SK-N-SH treated with all-trans-retinoic acid at 6 μM for 48 hours (cell line): ENCODE results near the gene BPIFB2.

Experiments
- ATAC-seq: fragments of 200-7000 bp; cut with Tn5 transposase; 3 replicates; pipeline ENCODE4 v1.9.1; 2020; ENCODE audit warnings: mild to moderate bottlenecking, moderate library complexity
- CSDC2 ChIP-seq: fragments of 250-450 bp; sonication (Bioruptor Pico); IDR thresholded peaks from 2 replicates; pipeline ENCODE4 v1.5.0; 2020; ENCODE audit warnings: mild to moderate bottlenecking, moderate library complexity
- ESRRG ChIP-seq: fragments of 250-450 bp; sonication (Bioruptor Pico); IDR thresholded peaks from 2 replicates; pipeline ENCODE4 v1.6.1; 2021; ENCODE audit warnings: mild to moderate bottlenecking
- GLIS3 ChIP-seq: fragments of 250-450 bp; sonication (Bioruptor Pico); IDR thresholded peaks from 2 replicates; pipeline ENCODE4 v1.5.0; 2020; ENCODE audit warnings: mild to moderate bottlenecking, moderate library complexity
- ISL1 ChIP-seq: fragments of 250-450 bp; sonication (Bioruptor Pico); IDR thresholded peaks from 2 replicates; pipeline ENCODE4 v2.1.2; 2022; ENCODE audit warnings: mild to moderate bottlenecking, moderate library complexity
- OSR1 ChIP-seq: fragments of 250-450 bp; sonication (Bioruptor Pico); IDR thresholded peaks from 2 replicates; pipeline ENCODE4 v1.8.0; 2022; ENCODE audit warnings: moderate library complexity, mild to moderate bottlenecking, inconsistent platforms
- RARB ChIP-seq: fragments of 250-450 bp; sonication (Bioruptor Pico); IDR thresholded peaks from 2 replicates; pipeline ENCODE4 v1.8.0; 2021; ENCODE audit warnings: mild to moderate bottlenecking, moderate library complexity
- SNAI2 ChIP-seq: fragments of 250-450 bp; sonication (Bioruptor Pico); IDR thresholded peaks from 2 replicates; pipeline ENCODE4 v1.5.0; 2020; ENCODE audit warnings: mild to moderate bottlenecking, moderate library complexity
- TCF4 ChIP-seq: fragments of 250-450 bp; sonication (Bioruptor Pico); IDR thresholded peaks from 2 replicates; pipeline ENCODE4 v1.8.0; 2021; ENCODE audit warnings: mild to moderate bottlenecking, moderate library complexity, borderline replicate concordance
- TOX ChIP-seq: fragments of 250-450 bp; sonication (Bioruptor Pico); IDR thresholded peaks from 2 replicates; pipeline ENCODE4 v1.8.0; 2021; ENCODE audit warnings: mild to moderate bottlenecking, moderate library complexity, borderline replicate concordance
- ZC3H10 ChIP-seq: fragments of 250-450 bp; sonication (Bioruptor Pico); IDR thresholded peaks from 2 replicates; pipeline ENCODE4 v1.5.1; 2021; ENCODE audit warnings: mild to moderate bottlenecking, moderate library complexity
- ZFP3 ChIP-seq: fragments of 250-450 bp; sonication (Bioruptor Pico); IDR thresholded peaks from 2 replicates; pipeline ENCODE4 v1.5.0; 2020; ENCODE audit warnings: mild to moderate bottlenecking, moderate library complexity
- ZFP30 ChIP-seq: fragments of 450-650 bp; formaldehyde crosslinking; IDR thresholded peaks from 2 replicates; pipeline ENCODE4 v1.5.0; 2022; ENCODE audit warnings: mild to moderate bottlenecking, moderate library complexity
- ZNF565 ChIP-seq: fragments of 450-650 bp; formaldehyde crosslinking; conservative IDR thresholded peaks from 2 replicates; pipeline ENCODE4 v1.5.0; 2020; ENCODE audit warnings: low read depth, mild to moderate bottlenecking, moderate library complexity
- ZNF70 ChIP-seq: fragments of 450-650 bp; formaldehyde crosslinking; IDR thresholded peaks from 2 replicates; pipeline ENCODE4 v1.5.0; 2020; ENCODE audit warnings: mild to moderate bottlenecking, moderate library complexity
- ZNF8 ChIP-seq: fragments of 450-650 bp; formaldehyde crosslinking; IDR thresholded peaks from 2 replicates; pipeline ENCODE4 v1.5.0; 2020; ENCODE audit warnings: mild to moderate bottlenecking, moderate library complexity
- TF ChIP-seq, protein P1 (sequence below): fragments of 250-450 bp; sonication (Bioruptor Pico); IDR thresholded peaks from 2 replicates; pipeline ENCODE4 v1.8.0; 2021; ENCODE audit warnings: low read depth, mild to moderate bottlenecking, moderate library complexity, borderline replicate concordance
- TF ChIP-seq, protein P2 (sequence below): fragments of 250-450 bp; sonication (Bioruptor Pico); IDR thresholded peaks from 2 replicates; pipeline ENCODE4 v1.8.0; 2020; ENCODE audit warnings: mild to moderate bottlenecking, moderate library complexity, borderline replicate concordance
- TF ChIP-seq, protein P3 (sequence below): fragments of 250-450 bp; sonication (Bioruptor Pico); IDR thresholded peaks from 2 replicates; pipeline ENCODE4 v1.5.1; 2021; ENCODE audit warnings: mild to moderate bottlenecking, moderate library complexity
- TF ChIP-seq, protein P4 (sequence below): fragments of 250-450 bp; sonication (Bioruptor Pico); IDR thresholded peaks from 2 replicates; pipeline ENCODE4 v1.5.1; 2020; ENCODE audit warnings: low read depth, mild to moderate bottlenecking, moderate library complexity

The BPIFB2 gene

DNA sequence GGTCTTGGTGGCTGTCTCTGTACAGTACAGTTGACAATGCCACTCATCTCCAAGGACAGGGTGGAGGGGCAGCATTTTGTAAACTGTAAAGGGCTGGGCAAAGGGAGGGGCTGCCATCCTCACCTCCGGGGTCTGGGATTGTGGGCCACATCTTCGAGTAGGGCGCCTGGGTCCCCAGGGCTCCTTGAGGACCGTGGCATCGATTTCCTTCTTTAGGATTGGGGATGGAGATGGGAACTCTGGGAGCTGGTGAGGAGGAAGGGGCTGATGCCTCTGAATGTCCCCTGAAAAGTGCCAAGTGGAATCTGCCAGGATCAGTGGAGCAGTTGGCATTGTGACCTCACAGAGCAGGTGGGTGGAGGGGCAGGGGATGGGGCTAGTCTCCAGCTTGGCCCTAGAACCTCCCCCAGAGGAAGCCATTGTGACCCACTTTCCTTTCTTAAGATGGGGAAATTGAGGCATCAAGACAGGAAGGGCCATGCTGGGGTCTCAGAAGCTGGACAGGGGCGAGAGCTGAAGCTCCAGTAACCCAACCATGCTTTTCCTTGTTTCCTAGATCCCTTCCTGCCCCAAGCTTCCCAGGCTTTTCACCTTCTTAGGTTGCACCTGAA lies 3.3 kb upstream of the BPIFB2 start, which contains the start of gene SUN5 (continued):
- TF ChIP-seq, protein P1, sequence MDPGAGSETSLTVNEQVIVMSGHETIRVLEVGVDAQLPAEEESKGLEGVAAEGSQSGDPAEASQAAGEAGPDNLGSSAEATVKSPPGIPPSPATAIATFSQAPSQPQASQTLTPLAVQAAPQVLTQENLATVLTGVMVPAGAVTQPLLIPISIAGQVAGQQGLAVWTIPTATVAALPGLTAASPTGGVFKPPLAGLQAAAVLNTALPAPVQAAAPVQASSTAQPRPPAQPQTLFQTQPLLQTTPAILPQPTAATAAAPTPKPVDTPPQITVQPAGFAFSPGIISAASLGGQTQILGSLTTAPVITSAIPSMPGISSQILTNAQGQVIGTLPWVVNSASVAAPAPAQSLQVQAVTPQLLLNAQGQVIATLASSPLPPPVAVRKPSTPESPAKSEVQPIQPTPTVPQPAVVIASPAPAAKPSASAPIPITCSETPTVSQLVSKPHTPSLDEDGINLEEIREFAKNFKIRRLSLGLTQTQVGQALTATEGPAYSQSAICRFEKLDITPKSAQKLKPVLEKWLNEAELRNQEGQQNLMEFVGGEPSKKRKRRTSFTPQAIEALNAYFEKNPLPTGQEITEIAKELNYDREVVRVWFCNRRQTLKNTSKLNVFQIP (CRISPR knock-in tag) = no peak
- no peak for TF ChIP-seq ZFP30
- TF ChIP-seq RARB (CRISPR knock-in tag) = no peak
- TF ChIP-seq, all 23 proteins: peak for 0

DNA sequence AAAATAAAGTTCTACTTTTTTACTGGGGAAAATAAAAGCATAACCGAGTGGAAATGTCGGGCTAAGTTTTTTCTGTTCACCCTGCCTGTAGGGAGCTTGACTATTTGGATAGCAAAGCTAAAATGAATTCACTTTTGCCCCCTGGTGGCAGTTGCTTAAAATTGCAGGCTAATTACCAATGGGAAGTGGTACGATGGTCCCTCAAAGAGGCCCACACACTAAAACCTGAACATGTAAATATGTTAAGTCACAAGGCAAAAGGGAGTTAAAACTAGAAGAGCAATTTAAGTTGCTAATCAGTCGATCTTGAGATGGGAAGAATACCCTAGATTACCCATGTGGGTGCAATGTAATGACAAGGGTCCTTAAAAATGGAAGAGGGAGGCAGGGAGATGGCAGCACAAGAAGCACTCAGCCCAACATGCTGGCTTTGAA lies 2.4 kb upstream of the BPIFB2 start:
- no peak for ATAC-seq
- TF ChIP-seq SNAI2 (CRISPR knock-in tag) = no peak
- TF ChIP-seq ZNF70 (CRISPR knock-in tag) = no peak
- TF ChIP-seq CSDC2 = no peak
- TF ChIP-seq, protein P2, sequence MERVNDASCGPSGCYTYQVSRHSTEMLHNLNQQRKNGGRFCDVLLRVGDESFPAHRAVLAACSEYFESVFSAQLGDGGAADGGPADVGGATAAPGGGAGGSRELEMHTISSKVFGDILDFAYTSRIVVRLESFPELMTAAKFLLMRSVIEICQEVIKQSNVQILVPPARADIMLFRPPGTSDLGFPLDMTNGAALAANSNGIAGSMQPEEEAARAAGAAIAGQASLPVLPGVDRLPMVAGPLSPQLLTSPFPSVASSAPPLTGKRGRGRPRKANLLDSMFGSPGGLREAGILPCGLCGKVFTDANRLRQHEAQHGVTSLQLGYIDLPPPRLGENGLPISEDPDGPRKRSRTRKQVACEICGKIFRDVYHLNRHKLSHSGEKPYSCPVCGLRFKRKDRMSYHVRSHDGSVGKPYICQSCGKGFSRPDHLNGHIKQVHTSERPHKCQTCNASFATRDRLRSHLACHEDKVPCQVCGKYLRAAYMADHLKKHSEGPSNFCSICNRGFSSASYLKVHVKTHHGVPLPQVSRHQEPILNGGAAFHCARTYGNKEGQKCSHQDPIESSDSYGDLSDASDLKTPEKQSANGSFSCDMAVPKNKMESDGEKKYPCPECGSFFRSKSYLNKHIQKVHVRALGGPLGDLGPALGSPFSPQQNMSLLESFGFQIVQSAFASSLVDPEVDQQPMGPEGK (CRISPR knock-in tag) = no peak
- TF ChIP-seq OSR1 (CRISPR knock-in tag) = no peak
- no peak for TF ChIP-seq ZNF565
- TF ChIP-seq GLIS3 = no peak
- no peak for TF ChIP-seq ZFP3 (CRISPR knock-in tag)
- TF ChIP-seq TCF4 (CRISPR knock-in tag) = no peak
- TF ChIP-seq TOX = no peak
- no peak for TF ChIP-seq ISL1 (CRISPR knock-in tag)

DNA sequence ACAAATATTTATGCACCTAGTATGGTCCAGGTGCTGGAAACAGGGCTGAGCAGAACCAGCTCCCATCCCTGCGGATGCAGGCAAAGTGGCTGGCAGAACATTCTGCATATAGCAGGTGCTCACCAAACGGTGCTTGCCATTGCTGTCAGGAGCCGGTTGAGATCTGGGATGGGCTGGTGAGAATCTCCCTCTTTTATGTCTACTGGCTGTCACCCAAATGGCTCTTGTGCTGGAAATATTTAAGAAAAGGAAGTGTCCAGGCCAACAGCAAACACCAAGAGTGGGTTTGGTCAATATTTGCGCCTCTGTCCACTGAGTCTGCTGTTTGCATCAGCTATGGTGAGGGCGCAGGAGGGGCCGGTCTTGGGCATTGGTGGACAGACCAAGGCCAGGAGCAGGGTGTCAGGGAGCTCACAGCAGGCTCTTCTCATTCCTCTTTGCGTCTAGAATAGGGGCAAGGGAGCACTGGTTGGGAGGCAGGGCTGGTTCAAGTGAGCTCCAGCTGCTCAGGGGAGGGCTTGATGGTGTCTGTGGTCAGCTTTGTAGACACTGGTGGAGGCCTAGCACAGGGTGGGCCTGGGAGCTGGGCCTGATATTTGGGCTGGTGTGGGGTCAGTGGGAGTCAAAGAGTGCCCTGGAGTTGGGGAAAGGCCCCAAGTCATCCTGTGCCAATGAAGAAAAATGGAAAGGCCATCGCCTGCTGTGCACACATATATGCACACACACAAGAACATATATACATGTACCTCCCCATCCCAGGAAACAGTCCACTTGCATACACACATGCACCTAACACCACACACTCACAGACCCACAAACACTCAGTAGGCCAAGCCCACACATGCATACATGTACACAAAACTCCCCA lies 1.4 kb upstream of the BPIFB2 start:
- no peak for ATAC-seq
- TF ChIP-seq ZC3H10 (CRISPR knock-in tag) (no peak), GLIS3 (no peak), SNAI2 (CRISPR knock-in tag) (no peak), TOX (no peak), ISL1 (CRISPR knock-in tag) (no peak), CSDC2 (no peak), ESRRG (CRISPR knock-in tag) (no peak), ZNF565 (no peak), OSR1 (CRISPR knock-in tag) (no peak), ZNF70 (CRISPR knock-in tag) (no peak), TCF4 (CRISPR knock-in tag) (no peak), ZNF8 (CRISPR knock-in tag) (no peak)
- TF ChIP-seq, protein P3, sequence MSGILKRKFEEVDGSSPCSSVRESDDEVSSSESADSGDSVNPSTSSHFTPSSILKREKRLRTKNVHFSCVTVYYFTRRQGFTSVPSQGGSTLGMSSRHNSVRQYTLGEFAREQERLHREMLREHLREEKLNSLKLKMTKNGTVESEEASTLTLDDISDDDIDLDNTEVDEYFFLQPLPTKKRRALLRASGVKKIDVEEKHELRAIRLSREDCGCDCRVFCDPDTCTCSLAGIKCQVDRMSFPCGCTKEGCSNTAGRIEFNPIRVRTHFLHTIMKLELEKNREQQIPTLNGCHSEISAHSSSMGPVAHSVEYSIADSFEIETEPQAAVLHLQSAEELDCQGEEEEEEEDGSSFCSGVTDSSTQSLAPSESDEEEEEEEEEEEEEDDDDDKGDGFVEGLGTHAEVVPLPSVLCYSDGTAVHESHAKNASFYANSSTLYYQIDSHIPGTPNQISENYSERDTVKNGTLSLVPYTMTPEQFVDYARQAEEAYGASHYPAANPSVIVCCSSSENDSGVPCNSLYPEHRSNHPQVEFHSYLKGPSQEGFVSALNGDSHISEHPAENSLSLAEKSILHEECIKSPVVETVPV (CRISPR knock-in tag) = no peak
- TF ChIP-seq, protein P4, sequence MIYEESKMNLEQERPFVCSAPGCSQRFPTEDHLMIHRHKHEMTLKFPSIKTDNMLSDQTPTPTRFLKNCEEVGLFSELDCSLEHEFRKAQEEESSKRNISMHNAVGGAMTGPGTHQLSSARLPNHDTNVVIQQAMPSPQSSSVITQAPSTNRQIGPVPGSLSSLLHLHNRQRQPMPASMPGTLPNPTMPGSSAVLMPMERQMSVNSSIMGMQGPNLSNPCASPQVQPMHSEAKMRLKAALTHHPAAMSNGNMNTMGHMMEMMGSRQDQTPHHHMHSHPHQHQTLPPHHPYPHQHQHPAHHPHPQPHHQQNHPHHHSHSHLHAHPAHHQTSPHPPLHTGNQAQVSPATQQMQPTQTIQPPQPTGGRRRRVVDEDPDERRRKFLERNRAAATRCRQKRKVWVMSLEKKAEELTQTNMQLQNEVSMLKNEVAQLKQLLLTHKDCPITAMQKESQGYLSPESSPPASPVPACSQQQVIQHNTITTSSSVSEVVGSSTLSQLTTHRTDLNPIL = no peak
- TF ChIP-seq, protein P1 (CRISPR knock-in tag) = no peak
